CD4-positive, alpha-beta T cell treated with Interleukin-2 at 100 ng/mL for 4 hours (primary cell): Measurements from ENCODE around the gene PROM1.

Source experiments
- DNase-seq: peaks from one replicate; pipeline ENCODE4 v3.0.0-alpha.2; 2020; ENCODE audit warnings: low spot score

PROM1 gene

DNA sequence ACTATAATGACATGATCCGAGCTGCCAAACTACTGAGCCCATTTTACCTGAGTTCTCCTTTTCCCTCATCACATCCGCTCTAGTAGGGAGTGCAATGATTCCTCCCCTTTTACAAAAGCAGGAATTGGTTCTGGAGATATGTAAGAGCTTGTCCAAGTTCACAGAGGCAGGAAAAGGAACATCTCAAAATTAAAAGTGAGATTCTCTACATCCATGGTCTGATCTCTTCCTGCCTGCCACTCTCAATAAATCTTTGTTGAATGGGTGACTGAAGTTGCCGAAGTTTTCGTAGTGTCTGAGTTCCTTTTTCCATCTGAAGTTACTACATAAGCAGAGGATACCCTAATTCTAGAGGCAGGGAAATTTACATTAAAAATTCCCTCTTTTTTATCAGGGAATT is 145.2 kb downstream of the PROM1 start, which contains the start of gene FGFBP1:
Gene FGFBP1, minus strand, starts transcription at position 101 of the 400 bp plus-strand sequence. CDS start 2,108 bp downstream, outside the sequence.
- no peak for DNase-seq

DNA sequence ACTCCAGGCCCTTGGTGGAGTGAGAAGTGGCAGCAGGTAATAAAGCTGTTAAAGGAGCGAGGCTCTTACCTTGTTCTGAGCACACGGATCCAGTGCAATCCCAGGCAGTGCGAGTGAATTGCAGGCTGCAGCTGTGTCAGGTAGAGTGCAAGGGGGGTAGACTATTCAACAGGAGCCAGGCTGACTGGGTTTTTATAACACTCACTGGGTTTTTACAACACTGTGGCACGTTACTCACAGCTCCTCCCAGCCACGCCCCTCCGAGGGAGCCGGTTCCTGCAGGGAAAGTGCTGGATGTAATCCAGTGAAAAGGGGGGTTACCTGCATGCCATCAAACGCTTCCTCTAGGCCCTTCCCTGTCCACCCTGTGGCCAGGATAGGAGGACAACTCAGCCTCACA is 145.6 kb downstream of the PROM1 start:
- no peak for DNase-seq

DNA sequence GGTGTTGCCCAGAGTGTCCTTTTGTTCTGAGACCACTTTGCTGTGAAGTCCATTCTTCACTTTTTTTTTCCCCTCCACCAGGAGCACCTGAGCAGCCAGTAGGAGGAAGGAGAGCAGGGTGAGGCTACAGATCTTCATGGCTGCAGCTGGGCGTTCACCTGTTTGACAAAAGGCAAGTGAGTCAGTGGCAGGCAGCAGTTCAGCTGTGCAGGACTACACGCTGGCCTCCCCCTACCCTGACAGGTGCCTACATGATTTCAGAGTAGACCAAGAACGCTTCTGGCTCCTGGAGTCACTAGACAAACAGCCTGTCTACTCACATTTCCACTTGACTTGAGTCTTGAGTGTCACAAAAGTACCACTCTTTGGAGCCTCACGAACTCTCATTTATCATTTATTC is 147.3 kb downstream of the PROM1 start:
- DNase-seq: no peak

DNA sequence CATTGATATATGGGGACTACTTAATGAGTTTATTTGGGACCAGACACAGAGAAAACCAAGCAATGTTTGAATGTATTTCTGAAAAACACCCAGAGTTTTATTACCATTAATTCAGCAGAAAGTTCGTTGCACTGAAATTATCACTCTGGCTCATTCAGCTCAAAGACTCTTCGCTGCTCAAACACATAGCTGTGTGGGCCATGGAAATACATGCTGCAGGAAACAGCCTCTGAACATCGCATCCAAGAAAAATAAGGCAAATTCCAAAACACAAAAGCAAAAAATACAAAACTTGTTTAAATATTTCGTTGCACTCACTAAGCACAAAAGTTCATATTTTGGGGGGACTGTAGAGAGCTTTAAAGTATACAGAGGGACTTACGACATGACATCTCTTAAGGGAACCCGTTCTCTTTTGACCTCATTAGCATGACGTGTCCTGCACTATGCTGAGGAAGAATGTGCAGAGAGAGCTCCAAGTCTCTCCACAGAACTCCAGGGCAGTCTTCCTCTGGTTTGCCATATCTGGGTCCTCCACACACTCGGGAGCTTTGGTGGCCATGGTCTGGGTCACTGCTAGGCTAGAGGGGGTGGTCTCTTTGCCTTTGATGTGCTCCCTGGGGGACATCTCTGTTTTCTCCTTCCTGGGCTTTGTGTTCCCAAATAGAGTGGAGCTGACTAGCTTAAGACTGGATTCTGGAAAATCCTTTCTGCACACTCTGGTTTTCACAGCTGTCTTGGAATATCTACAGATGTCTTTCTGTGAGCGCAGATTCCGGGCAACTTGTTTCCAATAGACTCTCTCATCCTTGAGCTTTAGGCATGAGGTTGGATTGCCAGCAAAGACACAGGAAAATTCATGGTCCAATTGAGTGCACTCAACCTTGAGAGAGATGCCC is 148.1 kb downstream of the PROM1 start:
- DNase-seq: no peak

DNA sequence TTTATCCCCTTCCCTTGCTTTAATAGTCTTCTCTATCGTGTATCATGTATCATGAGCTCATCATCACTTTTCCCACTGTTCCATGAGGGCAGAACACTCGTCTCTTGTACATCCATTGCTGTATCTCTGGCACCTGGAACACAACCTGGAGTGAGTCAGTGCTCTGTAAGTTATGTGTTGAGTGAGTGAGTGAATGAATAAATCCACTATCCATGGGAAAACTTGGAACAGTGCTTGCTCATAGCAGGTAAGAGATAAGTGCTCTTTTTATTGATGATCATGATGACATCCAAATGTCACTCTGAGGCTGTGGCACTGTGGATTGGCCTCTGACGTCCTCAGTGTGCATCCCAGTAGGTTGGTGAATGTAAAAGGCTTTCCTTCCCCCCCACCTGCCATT is 149.6 kb downstream of the PROM1 start:
- DNase-seq: no peak

DNA sequence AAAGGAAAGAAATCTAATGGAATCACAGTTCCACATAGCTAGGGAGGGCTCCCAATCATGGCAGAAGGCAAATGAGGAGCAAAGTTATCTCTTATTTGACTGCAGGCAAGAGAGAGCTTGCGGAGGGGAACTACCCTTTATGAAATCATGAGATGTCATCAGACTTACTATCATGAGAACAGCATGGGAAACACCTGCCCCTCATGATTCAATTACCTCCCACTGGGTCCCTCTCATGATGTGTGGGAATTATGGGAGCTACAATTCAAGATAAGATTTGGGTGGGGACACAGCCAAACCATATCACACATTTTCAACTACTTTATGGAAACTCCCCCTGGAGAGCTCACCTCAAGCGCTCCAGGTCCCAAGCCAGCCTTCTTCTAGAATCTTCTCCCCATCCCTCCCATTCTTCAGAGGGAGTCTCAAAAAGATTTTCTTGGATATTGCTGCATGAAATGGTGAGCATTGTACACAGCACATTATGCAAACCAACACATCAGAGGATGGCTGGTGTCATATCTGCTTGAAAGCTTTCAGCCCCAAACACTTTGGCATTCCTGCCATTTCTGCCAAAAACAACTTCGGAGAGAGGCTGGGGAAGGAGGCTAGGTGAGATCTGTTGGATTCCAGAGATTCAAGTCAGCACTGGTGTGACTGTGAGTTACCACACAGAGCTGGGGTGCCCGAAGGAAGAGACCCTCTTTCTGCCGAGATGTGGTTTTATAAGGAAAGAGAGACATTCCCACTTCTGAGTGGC is 152.2 kb downstream of the PROM1 start:
- no peak for DNase-seq

DNA sequence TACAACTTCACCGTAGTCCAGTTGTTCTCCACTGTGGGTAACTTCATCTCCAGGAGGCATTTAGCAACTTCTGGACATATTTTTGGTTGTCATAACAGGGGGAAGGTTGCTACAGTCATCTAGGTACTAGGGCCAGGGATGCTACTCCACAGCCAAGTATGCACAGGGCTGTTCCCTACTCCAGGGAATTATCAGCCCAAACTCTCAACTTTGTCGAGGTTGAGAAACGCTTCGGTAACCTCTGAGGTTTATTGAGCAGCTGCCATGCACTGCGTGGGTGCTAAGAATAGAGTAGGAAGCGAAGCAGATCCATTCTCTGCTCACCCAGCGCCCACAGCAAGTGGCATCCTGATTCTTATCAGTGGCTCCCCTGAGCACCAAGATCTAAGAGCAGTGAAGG is 153.5 kb downstream of the PROM1 start:
- DNase-seq: no peak

DNA sequence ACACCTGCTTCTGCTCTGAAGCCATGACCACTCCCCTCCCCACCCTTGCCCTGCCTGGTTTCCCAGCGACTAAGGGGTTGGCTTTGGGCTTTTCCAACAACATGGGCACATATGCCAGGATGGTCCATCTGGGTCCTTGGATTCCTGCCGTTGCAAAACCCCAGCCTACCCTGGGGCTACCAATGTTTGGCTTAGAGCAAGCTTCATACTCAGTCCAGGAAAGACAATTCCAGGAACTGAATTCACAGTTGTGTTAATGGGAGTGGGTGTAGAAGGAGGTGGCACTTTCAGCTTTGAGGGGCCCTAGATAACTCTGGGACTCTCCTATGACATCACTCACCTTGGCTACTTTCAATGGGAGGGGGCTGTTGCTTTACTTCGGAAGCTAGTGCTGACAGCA is 154.3 kb downstream of the PROM1 start:
- no peak for DNase-seq

DNA sequence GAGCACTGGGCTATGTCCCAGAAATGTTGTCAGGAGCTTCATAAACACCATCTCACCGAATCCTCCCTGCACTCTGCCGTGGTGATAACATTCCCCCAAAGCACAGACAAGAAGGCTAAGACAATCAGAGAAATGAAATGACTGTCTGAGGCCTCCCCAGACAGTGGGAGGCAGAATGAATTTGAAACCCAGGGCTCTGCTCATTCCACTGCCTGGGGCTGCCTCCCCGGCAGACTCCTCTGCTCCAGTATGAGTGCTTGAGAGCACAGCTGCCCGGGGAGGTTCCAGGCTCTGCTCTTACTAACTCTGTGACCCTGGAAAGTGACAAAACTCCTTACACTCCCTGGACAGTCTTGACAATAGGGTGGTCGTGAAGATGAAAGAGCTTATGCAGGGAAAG is 154.9 kb downstream of the PROM1 start:
- no peak for DNase-seq

DNA sequence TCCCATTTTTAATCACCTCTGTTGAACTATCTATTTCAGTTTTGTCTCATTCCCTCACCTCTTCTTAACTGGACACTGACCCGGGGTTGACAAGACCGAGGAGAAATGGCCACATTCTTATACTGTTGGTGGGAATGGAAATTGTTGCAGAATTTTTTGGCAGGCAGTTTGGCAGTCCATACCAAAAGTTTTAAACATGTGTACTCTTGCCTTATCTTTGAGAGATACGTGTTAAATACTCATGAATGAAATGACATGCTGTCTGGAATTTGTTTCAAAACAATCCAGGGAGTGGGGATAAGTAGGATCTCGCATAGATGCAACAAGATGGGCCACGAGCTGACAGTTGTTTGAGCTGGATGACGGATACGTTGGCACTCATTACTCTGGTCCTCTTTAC is 157.3 kb downstream of the PROM1 start:
- no peak for DNase-seq

DNA sequence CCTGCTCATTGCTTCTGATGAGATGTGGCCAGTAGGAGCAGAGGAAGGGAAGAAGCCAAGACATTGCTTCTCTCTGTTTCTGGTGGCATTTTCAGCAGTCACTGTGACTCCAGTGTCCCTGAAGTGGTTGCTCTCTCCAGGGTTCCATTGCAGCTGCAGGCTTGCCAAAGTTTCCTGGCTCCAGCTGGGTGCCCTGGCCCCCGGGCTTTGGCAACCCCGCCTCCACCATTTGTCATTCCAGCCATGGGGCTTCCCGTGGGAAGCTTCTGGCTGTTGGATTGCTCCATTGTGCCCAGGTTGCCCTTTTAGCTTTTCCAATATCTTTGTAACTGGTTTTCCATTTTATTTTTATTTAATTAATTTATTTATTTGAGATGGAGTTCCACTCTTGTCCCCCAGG is 158.0 kb downstream of the PROM1 start:
- DNase-seq: no peak

DNA sequence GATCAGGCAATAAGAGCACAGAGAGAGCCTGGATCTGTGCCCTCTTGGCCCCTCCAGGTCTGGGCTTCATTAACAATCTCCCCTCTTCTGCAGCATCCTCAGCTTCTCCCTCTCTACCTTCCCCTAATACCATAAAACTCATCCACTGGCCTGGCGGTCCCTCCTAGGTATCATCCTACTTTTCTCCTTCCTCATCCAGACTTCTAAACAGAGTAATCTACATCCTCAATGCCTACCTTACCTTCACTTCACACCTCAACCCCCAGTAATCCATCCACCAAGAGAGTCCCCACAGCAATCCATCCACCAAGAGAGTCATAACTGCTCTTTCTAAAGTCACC is 162.3 kb downstream of the PROM1 start:
- DNase-seq: no peak

DNA sequence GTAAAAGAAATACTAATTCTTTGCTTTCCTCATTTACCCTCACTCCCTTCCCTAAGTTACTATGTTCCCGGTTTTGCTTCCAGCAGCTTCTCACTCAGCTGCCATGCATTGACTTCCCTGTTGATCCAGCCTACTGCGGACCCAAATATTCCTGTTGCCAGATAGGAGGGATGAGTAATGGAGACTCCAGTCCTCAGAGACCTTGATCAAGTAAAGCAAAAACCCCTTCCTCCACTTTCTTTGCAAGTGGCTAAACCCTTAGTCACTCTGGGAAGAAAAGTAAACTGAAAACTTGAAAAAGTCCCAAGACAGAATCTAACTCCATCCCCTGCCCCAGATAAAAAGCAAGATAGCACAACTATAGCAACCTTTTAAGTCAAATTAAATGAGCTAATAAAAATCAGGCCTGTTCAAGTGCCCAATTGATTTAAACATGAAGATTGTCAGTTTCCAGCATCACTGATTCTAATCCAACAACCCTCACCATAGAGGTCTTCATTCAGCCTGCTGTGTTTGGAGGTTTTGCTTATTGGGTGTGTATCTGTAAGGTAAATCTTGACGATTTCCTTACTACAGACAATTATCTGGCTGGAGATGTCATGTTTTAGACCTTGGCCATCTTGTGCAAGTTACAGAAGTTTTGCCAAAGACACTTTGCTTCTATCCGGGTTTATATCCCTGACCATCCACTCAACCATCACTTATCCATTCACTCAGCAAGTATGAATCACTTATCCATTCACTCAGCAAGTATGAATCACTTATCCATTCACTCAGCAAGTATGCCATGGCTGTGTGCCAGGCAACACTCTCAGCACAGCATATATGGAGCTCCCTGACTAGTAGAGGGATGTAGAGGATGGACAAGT is 162.9 kb downstream of the PROM1 start:
- no peak for DNase-seq

DNA sequence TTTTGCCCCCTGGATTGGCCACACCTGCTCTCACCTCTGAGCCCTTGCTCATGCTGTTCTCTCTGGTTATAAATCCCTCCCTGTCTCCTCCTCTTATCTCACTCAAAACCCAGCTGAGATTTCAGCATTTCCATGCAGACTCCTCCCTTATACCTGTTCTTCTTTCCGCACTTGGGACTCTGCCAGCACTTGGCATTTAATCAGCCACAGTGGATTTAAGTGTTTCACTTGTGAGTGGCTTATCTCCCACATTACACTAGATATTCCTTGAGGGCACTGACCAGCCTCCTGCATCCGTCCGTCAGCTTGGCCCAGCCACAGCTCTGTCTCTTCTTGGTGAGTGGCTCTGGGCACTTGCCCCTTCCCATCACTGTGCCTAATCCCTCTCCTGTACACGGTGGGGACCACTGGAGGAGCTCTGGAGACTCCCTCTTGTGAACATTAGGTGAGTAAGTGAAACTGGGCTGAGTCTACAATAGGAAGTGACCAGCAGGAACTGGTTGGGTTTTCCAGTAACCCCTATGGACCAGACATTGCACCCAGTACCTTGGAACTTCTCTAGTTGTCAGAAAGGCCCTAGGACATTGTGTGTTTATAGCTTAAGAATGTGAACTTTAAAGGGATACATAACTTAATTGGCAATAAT is 165.2 kb downstream of the PROM1 start:
- no peak for DNase-seq
